HepG2 (cell line): ENCODE measurements around the gene H6PD. TPM values are rescaled to one million over a fixed set of nuclear protein-coding genes. Genes with fewer than 3 reads are reported as not detected.
A peak's percentile ranks its signal among the peaks of the same experiment; 100 is the strongest.

ENCODE experiments used
- ATAD3A ChIP-seq: sonication (generic); formaldehyde crosslinking; IDR thresholded peaks from 2 replicates; pipeline ENCODE4 v1.4.0; 2020; ENCODE audit warnings: missing genetic modification reagents
- BCL6 ChIP-seq: IDR thresholded peaks from 2 replicates; pipeline ENCODE4 v1.6.1; 2016; ENCODE audit warnings: missing genetic modification reagents, missing compliant biosample characterization
- CENPT ChIP-seq: sonication (generic); formaldehyde crosslinking; IDR thresholded peaks from 2 replicates; pipeline ENCODE4 v1.8.0; 2022; ENCODE audit warnings: low read depth, mild to moderate bottlenecking, moderate library complexity, missing genetic modification reagents
- CREB1 ChIP-seq, 2 experiments: fragments of 450-650 bp in 1 of 2; IDR thresholded peaks; 2 replicates each; pipeline ENCODE4 v1.6.1; 2016 to 2017; ENCODE audit warnings: control low read depth in 1 of 2, mild to moderate bottlenecking in 1 of 2, missing compliant biosample characterization in 1 of 2, missing genetic modification characterization in 1 of 2
- ERF ChIP-seq: IDR thresholded peaks from 2 replicates; pipeline ENCODE4 v1.6.1; 2018; ENCODE audit warnings: missing biosample characterization, missing genetic modification reagents
- HNRNPH1 ChIP-seq: fragments of 200-400 bp; formaldehyde crosslinking; optimal IDR thresholded peaks from 2 replicates; pipeline ENCODE3; 2017; ENCODE audit warnings: mild to moderate bottlenecking, low read depth, low read length
- MAFF ChIP-seq: IDR thresholded peaks from 2 replicates; pipeline ENCODE4 v1.6.1; 2011; ENCODE audit warnings: low read depth, low read length, improper control_type of control experiment
- MAZ ChIP-seq, 2 experiments: sonication (generic) in 1 of 2; formaldehyde crosslinking in 1 of 2; IDR thresholded peaks; 2 replicates each; pipeline versions ENCODE4 v1.5.0 to v1.6.1; 2012 to 2020; ENCODE audit warnings: low read depth in 2 of 2, mild to moderate bottlenecking in 2 of 2, borderline replicate concordance in 1 of 2, improper control_type of control experiment in 1 of 2, low read length in 1 of 2, missing genetic modification reagents in 1 of 2, moderate library complexity in 1 of 2
- NCOR1 ChIP-seq: fragments of 200-600 bp; sonication (generic); IDR thresholded peaks from 2 replicates; pipeline ENCODE4 v1.7.0; 2017; ENCODE audit warnings: antibody characterized with exemption, low read length, borderline replicate concordance
- PAF1 ChIP-seq: IDR thresholded peaks from 2 replicates; pipeline ENCODE4 v1.6.1; 2016; ENCODE audit warnings: missing genetic modification reagents, missing compliant biosample characterization
- SAFB2 ChIP-seq: sonication (generic); formaldehyde crosslinking; IDR thresholded peaks from 2 replicates; pipeline ENCODE4 v1.5.1; 2020; ENCODE audit warnings: missing genetic modification reagents, low read depth, mild to moderate bottlenecking, borderline replicate concordance
- ZFAT ChIP-seq: sonication (generic); formaldehyde crosslinking; conservative IDR thresholded peaks from 2 replicates; pipeline ENCODE4 v1.8.1; 2023; ENCODE audit warnings: missing genetic modification reagents, inconsistent platforms
- ZFP36L2 ChIP-seq: sonication (generic); formaldehyde crosslinking; IDR thresholded peaks from 2 replicates; pipeline ENCODE4 v1.4.0; 2020; ENCODE audit warnings: missing genetic modification reagents
- ZMYM3 ChIP-seq: sonication (generic); formaldehyde crosslinking; IDR thresholded peaks from 2 replicates; pipeline ENCODE4 v1.5.1; 2020; ENCODE audit warnings: mild to moderate bottlenecking, missing genetic modification reagents
- ZNF207 ChIP-seq: fragments of 450-650 bp; IDR thresholded peaks from 2 replicates; pipeline ENCODE4 v1.6.1; 2016; ENCODE audit warnings: antibody characterized with exemption, borderline replicate concordance
- ZNF282 ChIP-seq: fragments of 450-650 bp; IDR thresholded peaks from 2 replicates; pipeline ENCODE4 v1.6.1; 2018; ENCODE audit not compliant: partially characterized antibody
- ZNF567 ChIP-seq: sonication (generic); formaldehyde crosslinking; IDR thresholded peaks from 2 replicates; pipeline ENCODE4 v1.8.1; 2023; ENCODE audit warnings: mild to moderate bottlenecking, missing genetic modification reagents, borderline replicate concordance
- ZNF709 ChIP-seq: sonication (generic); formaldehyde crosslinking; IDR thresholded peaks from 2 replicates; pipeline ENCODE4 v1.5.0; 2020; ENCODE audit warnings: mild to moderate bottlenecking, missing genetic modification reagents
- ZNF724P ChIP-seq: sonication (generic); formaldehyde crosslinking; IDR thresholded peaks from 2 replicates; pipeline ENCODE4 v1.8.0; 2022; ENCODE audit warnings: missing genetic modification reagents, borderline replicate concordance
- ZSCAN20 ChIP-seq: sonication (generic); formaldehyde crosslinking; IDR thresholded peaks from 2 replicates; pipeline ENCODE4 v1.4.0; 2020; ENCODE audit warnings: missing genetic modification reagents, mild to moderate bottlenecking, borderline replicate concordance
- polyA plus RNA-seq, 8 experiments: library from polyadenylated mRNA; depleted of rRNA in 3 of 8; stranded (reverse) in 7 of 8; unstranded in 1 of 8; fragments of >200 nt; fragmentation: Illumina TruSeq in 4 of 8; extraction: Trizol in 4 of 8; gene quantifications; 2 replicates each; pipeline versions ENCODE4 v1.2.1 to v1.2.3, GENCODE V29; 2011 to 2016; ENCODE audit warnings: low read depth in 4 of 8, missing spikeins in 1 of 8, mixed read lengths in 1 of 8; ENCODE audit not compliant: insufficient read depth in 1 of 8
- total RNA-seq, 5 experiments: library from RNA; depleted of rRNA; stranded (reverse); fragments of >200 nt; fragmentation: Illumina TruSeq; extraction: Trizol; gene quantifications; 2 replicates each; pipeline ENCODE4 v1.2.3, GENCODE V29; 2016; ENCODE audit warnings: low read depth in 1 of 5
- TF ChIP-seq, protein P1 (sequence below): conservative IDR thresholded peaks from 2 replicates; pipeline ENCODE4 v1.6.1; 2018; ENCODE audit warnings: missing genetic modification reagents
- TF ChIP-seq, protein P2 (sequence below): sonication (generic); formaldehyde crosslinking; conservative IDR thresholded peaks from 2 replicates; pipeline ENCODE4 v1.4.0; 2020; ENCODE audit warnings: missing genetic modification reagents
- TF ChIP-seq, protein P3 (sequence below): IDR thresholded peaks from 2 replicates; pipeline ENCODE4 v1.6.1; 2012; ENCODE audit warnings: inconsistent platforms
- TF ChIP-seq, protein P4 (sequence below): sonication (generic); formaldehyde crosslinking; IDR thresholded peaks from 2 replicates; pipeline ENCODE4 v1.8.1; 2022; ENCODE audit warnings: low read depth, mild to moderate bottlenecking, missing genetic modification reagents

The H6PD gene
- total and polyA plus RNA-seq, 2 of the 13 experiments (the other 11 are each of a cell fraction or from before 2014, with no cell fraction given) = 9.3 to 14.1 TPM

DNA sequence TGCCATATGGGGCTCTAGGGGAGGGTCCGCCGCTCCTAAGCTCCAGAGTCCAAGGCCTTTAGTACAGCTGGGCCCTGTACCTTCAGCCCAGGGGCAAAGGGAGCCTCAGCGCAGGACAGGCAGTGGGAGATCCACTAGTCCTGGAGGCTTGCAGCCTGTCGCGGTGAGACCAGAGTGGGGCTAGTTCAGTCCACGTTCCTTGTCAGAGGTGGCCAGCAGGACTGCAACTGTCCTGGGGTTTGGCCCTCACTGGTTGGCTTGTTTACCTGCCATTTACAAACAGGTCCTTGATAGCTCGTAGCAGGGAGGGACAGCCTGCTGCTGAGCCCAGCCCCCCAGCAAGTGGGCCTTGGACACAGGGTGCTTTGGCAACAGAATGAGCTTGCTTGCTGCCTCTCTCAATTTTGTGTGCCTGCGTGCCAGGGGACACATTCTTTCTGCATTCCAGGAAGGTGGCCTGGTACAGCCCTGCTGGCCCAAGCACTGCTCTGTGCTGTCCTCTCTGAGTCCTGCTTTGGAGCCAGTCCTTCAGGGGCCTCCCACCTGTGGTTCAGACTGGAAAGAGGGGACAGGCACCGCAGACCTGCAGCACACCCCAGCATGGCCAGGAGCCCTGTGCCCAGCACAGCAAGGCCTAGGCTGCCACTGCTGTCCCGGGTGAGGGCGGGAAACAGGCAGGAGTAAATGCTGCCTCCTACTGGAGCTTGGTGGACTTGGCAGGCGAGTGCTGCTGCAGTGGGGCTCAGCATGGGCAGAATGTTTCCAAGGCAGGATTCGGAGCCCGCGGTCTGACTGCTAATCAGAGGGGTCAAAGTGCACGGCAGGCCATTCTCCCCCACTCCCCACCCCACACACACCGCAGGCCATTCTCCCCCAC, 15.2 kb downstream of the H6PD start (continued):
- TF ChIP-seq, protein P1, sequence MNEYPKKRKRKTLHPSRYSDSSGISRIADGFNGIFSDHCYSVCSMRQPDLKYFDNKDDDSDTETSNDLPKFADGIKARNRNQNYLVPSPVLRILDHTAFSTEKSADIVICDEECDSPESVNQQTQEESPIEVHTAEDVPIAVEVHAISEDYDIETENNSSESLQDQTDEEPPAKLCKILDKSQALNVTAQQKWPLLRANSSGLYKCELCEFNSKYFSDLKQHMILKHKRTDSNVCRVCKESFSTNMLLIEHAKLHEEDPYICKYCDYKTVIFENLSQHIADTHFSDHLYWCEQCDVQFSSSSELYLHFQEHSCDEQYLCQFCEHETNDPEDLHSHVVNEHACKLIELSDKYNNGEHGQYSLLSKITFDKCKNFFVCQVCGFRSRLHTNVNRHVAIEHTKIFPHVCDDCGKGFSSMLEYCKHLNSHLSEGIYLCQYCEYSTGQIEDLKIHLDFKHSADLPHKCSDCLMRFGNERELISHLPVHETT (CRISPR knock-in tag) = no peak
- TF ChIP-seq CENPT (CRISPR knock-in tag) (no peak), ZFP36L2 (CRISPR knock-in tag) (no peak), ZNF724P (CRISPR knock-in tag) (no peak), PAF1 (CRISPR knock-in tag) (no peak), CREB1 (IDR thresholded peaks at IDR 0.05) (no peak), CREB1 (CRISPR knock-in tag; IDR thresholded peaks at IDR 0.05) (peak; percentile 46; the same call in 1 of the 2 replicates), ZNF207 (no peak), ZNF709 (CRISPR knock-in tag) (peak; percentile 52; the same call in 1 of the 2 replicates), ZFAT (no peak), MAFF (no peak), ZNF567 (peak; percentile 84), ZSCAN20 (CRISPR knock-in tag) (no peak), ZMYM3 (CRISPR knock-in tag) (peak; percentile 86), SAFB2 (CRISPR knock-in tag) (peak; percentile 97), NCOR1 (peak; percentile 82), MAZ (IDR thresholded peaks at IDR 0.05; ENCODE audit: borderline replicate concordance, low read depth, low read length) (no peak), MAZ (CRISPR knock-in tag; IDR thresholded peaks at IDR 0.05; ENCODE audit: low read depth) (peak; percentile 21; the same call in 1 of the 2 replicates), ATAD3A (CRISPR knock-in tag) (no peak), HNRNPH1 (no peak), ERF (peak; percentile 45; the same call in 1 of the 2 replicates), ZNF282 (no peak), BCL6 (CRISPR knock-in tag) (peak; percentile 36; the same call in 1 of the 2 replicates)
- TF ChIP-seq, protein P2, sequence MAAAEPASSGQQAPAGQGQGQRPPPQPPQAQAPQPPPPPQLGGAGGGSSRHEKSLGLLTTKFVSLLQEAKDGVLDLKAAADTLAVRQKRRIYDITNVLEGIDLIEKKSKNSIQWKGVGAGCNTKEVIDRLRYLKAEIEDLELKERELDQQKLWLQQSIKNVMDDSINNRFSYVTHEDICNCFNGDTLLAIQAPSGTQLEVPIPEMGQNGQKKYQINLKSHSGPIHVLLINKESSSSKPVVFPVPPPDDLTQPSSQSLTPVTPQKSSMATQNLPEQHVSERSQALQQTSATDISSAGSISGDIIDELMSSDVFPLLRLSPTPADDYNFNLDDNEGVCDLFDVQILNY (CRISPR knock-in tag) = peak; percentile 93
- TF ChIP-seq, protein P3, sequence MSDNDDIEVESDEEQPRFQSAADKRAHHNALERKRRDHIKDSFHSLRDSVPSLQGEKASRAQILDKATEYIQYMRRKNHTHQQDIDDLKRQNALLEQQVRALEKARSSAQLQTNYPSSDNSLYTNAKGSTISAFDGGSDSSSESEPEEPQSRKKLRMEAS = peak; percentile 69
- TF ChIP-seq, protein P4, sequence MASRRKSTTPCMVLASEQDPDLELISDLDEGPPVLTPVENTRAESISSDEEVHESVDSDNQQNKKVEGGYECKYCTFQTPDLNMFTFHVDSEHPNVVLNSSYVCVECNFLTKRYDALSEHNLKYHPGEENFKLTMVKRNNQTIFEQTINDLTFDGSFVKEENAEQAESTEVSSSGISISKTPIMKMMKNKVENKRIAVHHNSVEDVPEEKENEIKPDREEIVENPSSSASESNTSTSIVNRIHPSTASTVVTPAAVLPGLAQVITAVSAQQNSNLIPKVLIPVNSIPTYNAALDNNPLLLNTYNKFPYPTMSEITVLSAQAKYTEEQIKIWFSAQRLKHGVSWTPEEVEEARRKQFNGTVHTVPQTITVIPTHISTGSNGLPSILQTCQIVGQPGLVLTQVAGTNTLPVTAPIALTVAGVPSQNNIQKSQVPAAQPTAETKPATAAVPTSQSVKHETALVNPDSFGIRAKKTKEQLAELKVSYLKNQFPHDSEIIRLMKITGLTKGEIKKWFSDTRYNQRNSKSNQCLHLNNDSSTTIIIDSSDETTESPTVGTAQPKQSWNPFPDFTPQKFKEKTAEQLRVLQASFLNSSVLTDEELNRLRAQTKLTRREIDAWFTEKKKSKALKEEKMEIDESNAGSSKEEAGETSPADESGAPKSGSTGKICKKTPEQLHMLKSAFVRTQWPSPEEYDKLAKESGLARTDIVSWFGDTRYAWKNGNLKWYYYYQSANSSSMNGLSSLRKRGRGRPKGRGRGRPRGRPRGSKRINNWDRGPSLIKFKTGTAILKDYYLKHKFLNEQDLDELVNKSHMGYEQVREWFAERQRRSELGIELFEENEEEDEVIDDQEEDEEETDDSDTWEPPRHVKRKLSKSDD (CRISPR knock-in tag) = no peak
